SK-N-SH (cell line): ENCODE measurements around the gene ELOVL6.

Source experiments
- CHD2 ChIP-seq: fragments of 150-350 bp; IDR thresholded peaks from 2 replicates; pipeline ENCODE4 v1.6.1; 2018; ENCODE audit warnings: low read length; ENCODE audit not compliant: partially characterized antibody
- GABPA ChIP-seq: IDR thresholded peaks from 2 replicates; pipeline ENCODE4 v1.4.0; 2012; ENCODE audit warnings: low read depth, mild to moderate bottlenecking
- POLR2AphosphoS5 ChIP-seq: IDR thresholded peaks from 2 replicates; pipeline ENCODE4 v1.6.1; 2012; ENCODE audit warnings: low read depth, low read length
- RXRA ChIP-seq: IDR thresholded peaks from 2 replicates; pipeline ENCODE4 v1.4.0; 2012; ENCODE audit warnings: low read depth, mild to moderate bottlenecking, borderline replicate concordance
- SMC3 ChIP-seq: IDR thresholded peaks from 2 replicates; pipeline ENCODE4 v1.6.1; 2012; ENCODE audit warnings: low read depth, low read length, improper control_type of control experiment
- TF ChIP-seq, protein P1 (sequence below): fragments of 200-600 bp; sonication (generic); IDR thresholded peaks from 2 replicates; pipeline ENCODE4 v1.6.1; 2017; ENCODE audit warnings: antibody characterized with exemption, mild to moderate bottlenecking, moderate library complexity
- TF ChIP-seq, protein P2 (sequence below): IDR thresholded peaks from 2 replicates; pipeline ENCODE4; 2012

DNA sequence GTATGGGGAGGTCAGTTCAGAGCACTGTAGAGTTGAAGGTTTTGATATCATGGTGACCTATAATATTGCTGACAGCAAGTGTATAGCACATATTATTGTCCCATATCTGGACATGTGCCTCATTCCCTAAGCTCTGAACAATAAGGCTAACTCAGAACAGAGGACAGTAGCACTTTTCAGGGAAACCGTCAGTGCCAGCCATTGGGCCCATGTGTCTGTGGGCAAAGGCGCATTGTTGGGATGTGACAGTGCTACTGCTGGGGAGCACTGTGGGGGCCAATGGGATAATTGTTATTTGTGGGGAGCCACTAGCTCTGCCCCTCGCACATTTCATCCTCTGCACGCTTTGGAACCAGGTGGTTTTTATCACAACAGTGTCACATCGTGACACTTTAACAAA is 136.2 kb downstream of the ELOVL6 start:
- TF ChIP-seq POLR2AphosphoS5: no peak
- TF ChIP-seq, protein P1, sequence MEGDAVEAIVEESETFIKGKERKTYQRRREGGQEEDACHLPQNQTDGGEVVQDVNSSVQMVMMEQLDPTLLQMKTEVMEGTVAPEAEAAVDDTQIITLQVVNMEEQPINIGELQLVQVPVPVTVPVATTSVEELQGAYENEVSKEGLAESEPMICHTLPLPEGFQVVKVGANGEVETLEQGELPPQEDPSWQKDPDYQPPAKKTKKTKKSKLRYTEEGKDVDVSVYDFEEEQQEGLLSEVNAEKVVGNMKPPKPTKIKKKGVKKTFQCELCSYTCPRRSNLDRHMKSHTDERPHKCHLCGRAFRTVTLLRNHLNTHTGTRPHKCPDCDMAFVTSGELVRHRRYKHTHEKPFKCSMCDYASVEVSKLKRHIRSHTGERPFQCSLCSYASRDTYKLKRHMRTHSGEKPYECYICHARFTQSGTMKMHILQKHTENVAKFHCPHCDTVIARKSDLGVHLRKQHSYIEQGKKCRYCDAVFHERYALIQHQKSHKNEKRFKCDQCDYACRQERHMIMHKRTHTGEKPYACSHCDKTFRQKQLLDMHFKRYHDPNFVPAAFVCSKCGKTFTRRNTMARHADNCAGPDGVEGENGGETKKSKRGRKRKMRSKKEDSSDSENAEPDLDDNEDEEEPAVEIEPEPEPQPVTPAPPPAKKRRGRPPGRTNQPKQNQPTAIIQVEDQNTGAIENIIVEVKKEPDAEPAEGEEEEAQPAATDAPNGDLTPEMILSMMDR: no peak
- no peak for TF ChIP-seq RXRA
- no peak for TF ChIP-seq CHD2
- TF ChIP-seq GABPA: no peak
- no peak for TF ChIP-seq SMC3
- TF ChIP-seq, protein P2, sequence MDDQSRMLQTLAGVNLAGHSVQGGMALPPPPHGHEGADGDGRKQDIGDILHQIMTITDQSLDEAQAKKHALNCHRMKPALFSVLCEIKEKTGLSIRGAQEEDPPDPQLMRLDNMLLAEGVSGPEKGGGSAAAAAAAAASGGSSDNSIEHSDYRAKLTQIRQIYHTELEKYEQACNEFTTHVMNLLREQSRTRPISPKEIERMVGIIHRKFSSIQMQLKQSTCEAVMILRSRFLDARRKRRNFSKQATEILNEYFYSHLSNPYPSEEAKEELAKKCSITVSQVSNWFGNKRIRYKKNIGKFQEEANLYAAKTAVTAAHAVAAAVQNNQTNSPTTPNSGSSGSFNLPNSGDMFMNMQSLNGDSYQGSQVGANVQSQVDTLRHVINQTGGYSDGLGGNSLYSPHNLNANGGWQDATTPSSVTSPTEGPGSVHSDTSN: no peak
